ENCODE measurements around the gene GPER1. TPM values are rescaled to one million over a fixed set of nuclear protein-coding genes. Genes with fewer than 3 reads are reported as not detected.
"Not testable (repeated sequence)": the region's sequence is repeated elsewhere in the genome, so short reads cannot be mapped to it uniquely, and the experiment has no call there.

Gene GPER1
- total RNA-seq, 1 experiment from 2014 or later = 2.5 TPM

DNA sequence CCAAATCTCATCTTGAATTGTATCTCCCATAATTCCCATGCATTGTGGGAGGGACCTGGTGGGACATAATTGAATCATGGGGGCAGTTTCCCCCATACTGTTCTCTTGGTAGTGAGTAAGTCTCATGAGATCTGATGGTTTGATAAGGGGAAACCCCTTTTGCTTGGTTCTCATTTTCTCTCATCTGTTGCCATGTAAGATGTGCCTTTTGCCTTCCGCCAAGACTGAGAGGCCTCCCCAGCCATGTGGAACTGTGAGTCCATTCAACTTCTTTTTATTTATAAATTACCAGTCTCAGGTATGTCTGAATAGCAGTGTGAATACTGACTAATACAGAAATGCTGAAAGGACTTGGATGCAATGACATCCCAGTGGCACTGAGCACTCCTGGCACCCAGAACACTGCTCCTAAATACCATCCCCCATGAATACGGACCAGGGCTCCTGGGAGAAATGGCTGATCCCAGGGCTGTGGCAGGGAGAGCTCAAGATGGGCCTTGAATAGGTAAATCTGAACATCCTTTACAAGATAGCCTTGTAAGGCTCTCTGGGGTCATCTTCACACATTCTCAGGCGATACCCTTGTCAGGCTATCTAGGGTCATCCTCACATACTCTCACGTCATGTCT lies 52.7 kb downstream of the GPER1 start:
- DNase-seq (ENCODE audit: low spot score) = no peak

- DNase-seq (ENCODE audit: low spot score) = no peak
These were observed 53.7 kb downstream of the GPER1 start for GRCh38 chr7:1141651-1142050.

DNA sequence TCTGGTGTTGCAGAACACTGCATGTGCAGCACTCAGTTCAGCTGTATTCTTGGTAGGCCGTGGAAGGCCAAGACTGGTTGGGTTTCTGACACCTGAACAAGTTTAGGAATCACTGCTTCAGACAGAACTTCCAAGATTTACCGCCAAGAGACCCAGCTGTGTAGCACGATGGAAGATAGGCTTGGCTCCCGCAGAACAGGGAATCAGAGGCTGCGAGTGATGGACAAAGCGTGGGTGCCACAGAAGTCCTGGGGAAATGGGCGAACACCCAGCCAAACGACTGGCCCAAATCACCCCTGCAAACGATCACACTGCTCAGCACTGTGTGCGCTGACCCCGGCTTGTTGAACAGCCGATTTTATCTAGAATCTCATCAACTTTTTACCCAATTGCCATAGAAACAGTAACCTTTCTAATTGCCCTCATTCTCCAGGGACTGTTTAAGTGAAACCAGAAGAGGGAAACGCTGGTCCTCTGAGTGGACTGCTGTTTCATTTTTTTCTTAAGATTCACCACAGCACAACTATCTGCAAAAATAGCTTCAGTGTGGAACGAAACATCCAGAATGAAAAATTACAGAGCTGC lies 54.2 kb downstream of the GPER1 start:
- no peak for DNase-seq (ENCODE audit: low spot score)

DNA sequence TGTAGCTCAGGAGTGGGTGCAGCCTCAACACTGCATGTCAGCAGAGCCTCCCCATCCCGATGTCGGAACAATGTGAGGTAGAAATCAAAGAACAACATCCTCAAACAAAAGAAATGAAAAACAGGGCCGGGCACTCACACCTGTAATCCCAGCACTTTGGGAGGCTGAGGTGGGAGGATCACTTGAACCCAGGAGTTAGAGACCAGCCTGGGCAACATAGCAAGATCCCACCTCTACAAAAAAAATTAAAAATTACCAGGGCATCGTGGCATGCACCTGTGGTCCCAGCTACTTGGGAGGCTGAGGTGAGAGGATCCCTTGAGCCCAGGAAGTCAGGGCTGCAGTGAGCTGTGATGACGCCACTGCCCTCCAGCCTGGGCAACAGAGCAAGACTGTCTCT lies 55.1 kb downstream of the GPER1 start:
- not testable (repeated sequence) for DNase-seq (ENCODE audit: low spot score)

Other genes with a start within 250 kb of the GPER1 start
- 228 and 253 TPM in 2 replicates for gene GET4, start 211.6 kb upstream of the GPER1 start, total RNA-seq (2014; rRNA removed; shearing (Covaris generic))
- 535 and 538 TPM in 2 replicates for gene ADAP1, start 133.4 kb upstream of the GPER1 start, total RNA-seq (2014; rRNA removed; shearing (Covaris generic))
- gene COX19, start 112.6 kb upstream of the GPER1 start, total RNA-seq (2014; rRNA removed; shearing (Covaris generic)) = 15.2 and 21.6 TPM in 2 replicates
- gene CYP2W1, start 104.9 kb upstream of the GPER1 start, total RNA-seq (2014; rRNA removed; shearing (Covaris generic)) = 1.9 and 3.7 TPM in 2 replicates
- 4.1 and 4.3 TPM in 2 replicates for gene GPR146, start 43.6 kb upstream of the GPER1 start, total RNA-seq (2014; rRNA removed; shearing (Covaris generic))
- 18.0 and 19.0 TPM in 2 replicates for gene ZFAND2A, start 72.1 kb downstream of the GPER1 start, total RNA-seq (2014; rRNA removed; shearing (Covaris generic))
- not detected in 2 replicates for gene UNCX, start 144.8 kb downstream of the GPER1 start, total RNA-seq (2014; rRNA removed; shearing (Covaris generic))